Hematopoietic multipotent progenitor cell treated with erythropoietin and hydrocortisone succinate and interleukin-3 and kit ligand, for 15 days (in vitro differentiated cells): ENCODE measurements around the gene FOXB2.
"Not testable (repeated sequence)": the region's sequence is repeated elsewhere in the genome, so short reads cannot be mapped to it uniquely, and the experiment has no call there.

Experiments
- DNase-seq: peaks from one replicate; pipeline ENCODE4 v3.0.0-alpha.2; 2015; ENCODE audit warnings: low spot score

FOXB2 gene

DNA sequence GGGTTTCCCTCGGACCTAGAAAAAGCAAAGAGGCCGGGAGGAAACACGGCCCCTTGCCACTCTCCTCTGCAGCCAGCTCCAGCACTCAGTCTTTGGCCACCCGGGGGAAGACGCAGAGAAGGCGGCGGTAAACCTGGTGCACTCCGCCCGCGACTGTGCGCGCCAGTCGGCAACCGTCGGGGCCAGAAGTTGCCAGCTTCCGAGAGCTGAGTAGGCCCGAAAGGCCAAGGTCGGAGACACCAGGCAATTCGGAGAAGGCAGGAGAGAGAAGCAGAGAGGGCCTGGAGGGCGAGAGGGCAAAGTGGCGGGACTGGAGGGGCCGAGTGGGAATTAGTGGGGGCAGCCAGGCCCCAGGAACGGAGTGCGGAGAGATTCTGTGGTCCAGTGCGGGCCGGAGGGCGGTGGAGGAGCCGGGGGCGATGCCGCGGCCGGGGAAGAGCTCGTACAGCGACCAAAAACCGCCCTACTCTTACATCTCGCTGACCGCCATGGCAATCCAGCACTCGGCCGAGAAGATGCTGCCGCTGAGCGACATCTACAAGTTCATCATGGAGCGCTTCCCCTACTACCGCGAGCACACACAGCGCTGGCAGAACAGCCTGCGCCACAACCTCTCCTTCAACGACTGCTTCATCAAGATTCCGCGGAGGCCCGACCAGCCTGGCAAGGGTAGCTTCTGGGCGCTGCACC is at the start of gene FOXB2:
Gene FOXB2 (plus strand): TSS at position 420 of the 690 bp plus-strand sequence. CDS start 0 bp downstream, at position 420.
- DNase-seq, result no peak

- no peak for DNase-seq
Observed at GRCh38 chr9:76969716-76970115, 49.7 kb upstream of the FOXB2 start.

DNA sequence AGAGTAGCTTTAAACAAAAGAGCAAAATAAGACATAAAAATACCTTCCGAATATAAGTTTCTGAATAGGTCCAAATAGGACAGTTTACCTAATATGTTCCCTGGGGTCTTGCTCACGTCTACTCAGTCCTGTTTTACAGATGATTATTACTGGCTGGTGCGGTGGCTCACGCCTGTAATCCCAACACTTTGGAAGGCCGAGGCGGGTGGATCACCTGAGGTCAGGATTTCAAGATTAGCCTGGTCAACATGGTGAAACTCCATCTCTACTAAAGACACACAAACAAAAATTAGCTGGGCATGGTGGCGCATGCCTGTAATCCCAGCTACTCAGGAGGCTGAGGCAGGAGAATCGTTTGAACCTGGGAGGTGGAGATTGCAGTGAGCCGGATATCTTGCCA is 40.6 kb upstream of the FOXB2 start:
- not testable (repeated sequence) for DNase-seq

GRCh38 chr9:76980566-76980965 is 38.9 kb upstream of the FOXB2 start:
- DNase-seq, result no peak

DNA sequence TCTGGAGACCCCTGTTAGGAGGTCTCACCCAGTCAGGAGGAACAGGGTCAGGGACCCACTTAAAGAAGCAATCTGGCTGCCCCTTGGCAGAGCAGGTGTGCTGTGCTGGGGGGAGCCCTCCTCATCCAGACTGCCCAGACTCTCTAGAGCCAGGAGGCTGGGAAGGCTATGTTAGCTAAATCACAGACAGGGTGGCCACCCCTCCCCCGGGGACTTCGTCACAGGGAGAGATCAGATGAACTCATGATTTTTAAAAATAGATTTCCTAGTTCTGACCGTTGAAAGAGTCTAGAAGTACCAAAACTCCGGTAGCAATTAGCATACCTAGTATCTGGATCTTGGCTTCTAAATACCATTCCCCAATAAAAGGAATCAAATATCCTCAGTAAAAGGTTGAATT is 35.0 kb upstream of the FOXB2 start:
- DNase-seq, result no peak

- no peak for DNase-seq
Observed at GRCh38 chr9:76985581-76985980, 33.9 kb upstream of the FOXB2 start.

DNA sequence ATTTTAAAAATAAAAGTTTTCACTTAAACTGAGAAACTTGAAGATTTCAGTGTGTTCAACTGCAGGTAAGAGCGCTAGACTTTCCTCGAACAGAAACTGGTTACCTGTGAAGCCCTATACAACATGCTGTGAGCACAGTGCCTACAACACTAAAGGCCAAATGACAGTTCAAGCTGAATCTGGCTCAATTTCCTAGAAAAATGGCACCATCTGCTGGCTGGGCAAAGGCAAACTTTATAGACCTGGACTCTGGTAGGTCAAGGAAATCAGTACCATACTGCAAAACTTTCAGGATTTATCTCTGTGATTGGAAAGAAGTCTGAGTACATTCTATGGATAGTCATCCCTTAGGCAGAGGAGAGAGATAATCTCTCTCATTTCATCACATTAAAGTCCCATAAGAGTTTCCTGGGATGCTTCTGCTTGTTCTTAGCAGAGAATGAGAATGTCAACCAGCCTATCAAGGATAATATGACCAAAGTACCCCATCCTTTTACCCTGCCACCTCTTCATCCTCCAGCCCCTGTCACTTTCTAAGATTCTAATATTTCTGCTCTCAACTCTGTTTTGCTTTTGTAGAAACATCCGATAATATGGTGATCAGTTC is 31.8 kb upstream of the FOXB2 start:
- no peak for DNase-seq

GRCh38 chr9:76988941-76989340 is 30.5 kb upstream of the FOXB2 start:
- no peak for DNase-seq

DNA sequence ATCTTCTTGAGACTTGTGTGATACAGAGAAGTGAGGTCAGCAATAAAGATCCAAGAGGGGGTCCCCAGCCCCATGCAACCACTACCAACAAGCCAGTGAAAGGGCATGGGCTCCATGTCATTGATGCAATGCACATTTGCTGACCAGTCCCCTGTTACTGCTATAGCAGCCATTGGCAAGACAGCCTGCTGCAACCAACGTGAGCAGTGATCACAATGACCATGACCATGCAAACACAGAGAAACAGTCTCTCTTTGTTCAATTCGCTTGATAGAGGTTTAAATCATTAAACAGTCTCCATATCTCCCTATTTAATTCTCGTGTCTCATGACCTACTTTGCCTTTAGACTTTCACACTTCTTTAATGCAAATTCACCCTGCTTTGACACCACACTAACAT is 30.0 kb upstream of the FOXB2 start:
- no peak for DNase-seq

- DNase-seq, result no peak
Observed at GRCh38 chr9:76996700-76997099, 22.8 kb upstream of the FOXB2 start.

- DNase-seq, result no peak
Observed at GRCh38 chr9:76999261-76999660, 20.2 kb upstream of the FOXB2 start.

GRCh38 chr9:77000330-77000729 is 19.1 kb upstream of the FOXB2 start:
- DNase-seq, result no peak

DNA sequence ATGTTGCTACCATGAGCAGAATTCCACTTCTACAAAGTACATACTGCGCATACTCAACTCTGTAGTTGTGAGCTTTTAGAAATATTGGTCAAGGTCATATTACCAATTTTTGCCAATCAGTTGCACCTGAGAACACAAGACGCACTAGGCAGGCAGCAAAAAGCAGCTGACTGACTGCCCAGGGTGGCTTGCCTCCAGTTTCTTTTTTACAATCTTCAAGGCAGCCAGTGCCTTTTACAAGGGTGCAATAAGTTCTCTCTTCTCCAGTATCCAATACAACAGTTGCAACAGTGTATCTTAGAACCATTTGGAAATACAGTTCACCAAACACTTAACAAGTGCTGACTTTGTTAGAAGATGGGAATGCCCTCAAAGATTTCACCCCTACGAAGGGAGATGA is 16.1 kb upstream of the FOXB2 start:
- no peak for DNase-seq

DNA sequence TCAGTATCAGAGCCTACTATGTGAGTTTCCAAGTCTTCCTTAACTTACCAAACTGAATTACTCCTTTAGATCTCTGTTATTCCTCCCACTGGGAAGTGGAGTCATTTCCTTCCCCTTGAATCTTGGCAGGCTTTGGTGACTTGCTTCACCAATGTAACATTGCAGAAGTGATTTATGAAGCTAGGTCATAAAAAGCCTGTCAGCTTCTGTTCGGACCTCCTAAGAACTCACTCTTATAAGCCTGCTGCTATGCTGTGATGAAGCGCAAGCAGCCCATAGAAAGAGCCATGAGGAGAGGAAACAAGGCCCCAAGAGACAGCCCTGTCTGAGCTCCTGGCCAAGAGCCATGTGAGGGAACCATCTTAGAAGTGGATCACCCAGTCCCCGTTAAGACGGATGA is 14.2 kb upstream of the FOXB2 start:
- DNase-seq, result no peak

DNA sequence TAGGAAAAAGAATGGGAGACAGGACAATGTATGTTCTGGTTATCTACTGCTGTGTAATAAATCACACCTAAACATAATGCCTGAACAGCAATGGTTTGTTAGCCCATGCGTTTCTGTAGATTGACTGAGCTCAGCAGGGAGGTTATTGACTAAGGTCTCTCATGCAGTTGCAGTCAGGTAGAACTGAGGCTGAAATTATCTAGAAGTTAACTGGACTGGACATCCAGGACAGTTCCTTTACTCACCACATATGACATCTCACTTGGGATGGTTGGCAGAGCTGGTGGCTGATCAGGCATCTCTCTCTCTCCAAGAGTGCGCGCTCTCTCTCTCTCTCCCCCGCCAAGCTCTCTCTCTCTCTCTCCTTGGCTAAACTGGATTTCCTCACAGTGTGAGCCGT is 8.9 kb upstream of the FOXB2 start:
- DNase-seq, result no peak

- DNase-seq, result peak; percentile 53
Observed at GRCh38 chr9:77011973-77012821, 7.3 kb upstream of the FOXB2 start.

GRCh38 chr9:77013206-77013931 is 6.1 kb upstream of the FOXB2 start:
- no peak for DNase-seq

- no peak for DNase-seq
Observed at GRCh38 chr9:77013932-77014596, 5.4 kb upstream of the FOXB2 start.

DNA sequence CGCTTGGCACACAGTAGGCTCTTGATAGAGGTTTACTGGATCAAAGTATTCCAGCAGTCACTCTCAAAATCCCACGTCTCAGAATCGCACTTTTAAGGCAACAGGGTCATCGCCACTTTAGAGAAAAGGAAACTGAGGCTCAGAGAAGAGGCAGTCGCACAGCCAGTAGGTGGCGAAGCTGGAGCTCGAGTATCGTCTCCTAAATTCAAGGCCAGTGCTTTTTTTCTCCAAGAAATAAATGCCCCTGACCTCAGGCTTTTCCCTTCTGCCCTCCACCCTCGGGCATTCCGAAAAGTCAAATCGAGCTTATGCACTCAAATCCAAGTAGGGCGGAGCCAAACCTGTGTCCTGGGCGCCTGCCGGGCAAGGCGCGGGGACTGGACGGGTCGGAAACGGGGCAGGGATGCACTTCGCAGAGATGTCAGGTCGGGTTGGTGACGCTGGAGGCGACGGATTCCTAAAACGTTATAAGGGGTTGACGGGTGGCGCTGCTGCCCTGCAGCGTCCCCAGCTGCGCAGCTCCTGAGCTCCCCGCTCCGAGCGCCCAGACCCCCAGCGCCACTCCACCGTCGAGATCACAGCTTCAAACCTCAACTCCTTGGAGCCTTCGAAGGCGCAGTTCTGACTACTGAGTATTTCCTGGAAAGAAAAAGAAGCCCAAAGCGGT is 4.7 kb upstream of the FOXB2 start:
- DNase-seq, result no peak

DNA sequence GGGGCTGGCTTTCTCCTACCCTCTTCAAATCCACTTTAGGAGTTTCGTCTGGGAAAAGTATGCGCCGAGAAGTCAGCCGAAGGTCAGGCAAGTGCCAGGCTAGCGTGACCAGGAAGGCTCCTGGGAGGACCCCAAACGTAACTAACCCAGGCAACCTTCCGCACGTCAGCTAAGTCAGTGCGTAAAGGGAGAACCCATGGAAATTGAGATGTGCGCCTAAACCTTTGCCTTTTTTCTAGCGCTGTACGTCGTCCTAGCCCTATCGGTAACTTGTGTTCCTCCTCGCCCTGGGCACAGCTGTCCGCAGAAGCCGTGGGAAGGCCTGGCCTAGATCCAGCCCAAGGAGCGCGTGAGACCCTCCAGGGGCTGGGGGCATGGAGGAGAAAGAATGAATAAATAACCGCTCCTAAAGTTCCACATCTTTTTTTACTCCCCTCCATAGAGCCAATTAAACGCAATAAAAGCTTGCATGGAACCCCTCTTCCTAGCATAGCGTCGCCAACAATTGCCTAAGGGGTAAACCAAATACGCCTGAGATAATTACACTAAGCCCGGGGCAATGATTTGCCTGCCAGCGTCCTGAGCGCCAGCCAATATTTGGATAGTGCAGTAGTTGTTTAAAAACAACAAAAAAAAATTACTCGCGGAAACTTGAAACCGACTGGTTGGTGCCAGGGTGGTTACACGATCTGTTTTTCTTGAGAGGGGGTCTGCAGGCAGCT is 4.0 kb upstream of the FOXB2 start:
- no peak for DNase-seq

GRCh38 chr9:77016121-77016525 is 3.3 kb upstream of the FOXB2 start:
- no peak for DNase-seq
